Measurements from ENCODE around the gene SPTLC1. TPM values are rescaled to one million over a fixed set of nuclear protein-coding genes. Genes with fewer than 3 reads are reported as not detected.

The SPTLC1 gene
- total and polyA plus RNA-seq, 10 of the 15 experiments (the other 5 are each of a cell fraction or from before 2014, with no cell fraction given) = 38.0 to 68.7 (median 52.8) TPM

GRCh38 chr9:92055624-92056023 lies 59.6 kb downstream of the SPTLC1 start:
- no peak overlapping the region for H3K9ac ChIP-seq (ENCODE audit: control insufficient read depth, insufficient read depth, low read length)
- no peak for DNase-seq (ENCODE audit: low read depth, low spot score)
- no peak overlapping the region for H3K27ac ChIP-seq (ENCODE audit: control insufficient read depth, insufficient read depth)
- no peak for ATAC-seq
- POLR2A ChIA-PET = no interaction called here
- no peaks in the 10 kb centered on the region for H3K27me3 ChIP-seq (replicated peaks in 1 of 2; ENCODE audit: control insufficient read depth in 2 of 2, insufficient read depth in 2 of 2, low read length in 1 of 2)
- H3K9me3 ChIP-seq (replicated peaks; ENCODE audit: control insufficient read depth, insufficient read depth, low read length) = no peaks in the 10 kb centered on the region
- TF ChIP-seq NR2C1 (IDR thresholded peaks at IDR 0.05) (no peak), SP1 (IDR thresholded peaks at IDR 0.05; ENCODE audit: low read depth, low read length) (no peak), YY1 (IDR thresholded peaks at IDR 0.05; ENCODE audit: low read depth, low read length) (no peak), CHD1 (IDR thresholded peaks at IDR 0.05; ENCODE audit: low read depth, low read length) (no peak), CREM (IDR thresholded peaks at IDR 0.05; ENCODE audit: low read depth) (no peak), ZBTB40 (IDR thresholded peaks at IDR 0.05; ENCODE audit: borderline replicate concordance) (no peak), ZNF384 (IDR thresholded peaks at IDR 0.05; ENCODE audit: borderline replicate concordance, low read depth, low read length) (no peak)
- H2AFZ ChIP-seq (ENCODE audit: control insufficient read depth, low read depth, low read length) = no peak overlapping the region
- WGBS (ENCODE audit: insufficient coverage, insufficient replicate concordance, low lambda C conversion rate, missing lambda C conversion rate) = 100% methylated on average over 2 of the region's 2 CpGs
- no peaks in the 10 kb centered on the region; the same call in 1 of the 2 replicates for H3K79me2 ChIP-seq (ENCODE audit: control insufficient read depth, insufficient read depth, low read length)
- H3K4me2 ChIP-seq (ENCODE audit: control insufficient read depth, insufficient read depth) = no peak overlapping the region
- peaks cover 9 to 33% of the 10 kb centered on the region in 2 experiments for H3K36me3 ChIP-seq (ENCODE audit: control insufficient read depth in 2 of 2, insufficient read depth in 2 of 2, low read length in 1 of 2)
- RAD21 ChIA-PET (ENCODE audit: unreplicated experiment) = no interaction called here
- in situ Hi-C loops (cut with MboI) (no loop called here), intact Hi-C loops (cut with micrococcal nuclease; ENCODE audit: unreplicated experiment) (no loop called here)
- BruUV-seq (replicated peaks) = no TSS peak
- H3K4me3 ChIP-seq = no peak overlapping the region
- SMC1A ChIA-PET (ENCODE audit: uncharacterized antibody, unreplicated experiment) = no interaction called here
- peaks cover 3% of the 10 kb centered on the region; the same call in 1 of the 2 replicates for H3K4me1 ChIP-seq (ENCODE audit: control insufficient read depth, insufficient read depth, low read length)
- H4K20me1 ChIP-seq (ENCODE audit: control insufficient read depth, insufficient read depth) = no peaks in the 10 kb centered on the region
- FAIRE-seq = no peak
- CTCF ChIA-PET = interaction anchor here (0.9 to 1.1 kb wide), 2 partner anchors 7 to 11 kb away, joined by 3 read pairs; no protein-coding TSS in a partner anchor

All from GM12878 (cell line).